GM18861 (cell line): ENCODE measurements around the gene ITCH.
A peak's percentile ranks its signal among the peaks of the same experiment; 100 is the strongest.
"Not testable (repeated sequence)": the region's sequence is repeated elsewhere in the genome, so short reads cannot be mapped to it uniquely, and the experiment has no call there.

ENCODE experiments used
- ATAC-seq: cut with Tn5 transposase; IDR thresholded peaks from one replicate; pipeline ENCODE4 v1.9.1; 2021; ENCODE audit not compliant: unreplicated experiment

Gene ITCH

GRCh38 chr20:34497596-34497995 is 134.5 kb downstream of the ITCH start:
- not testable (repeated sequence) for ATAC-seq

GRCh38 chr20:34500823-34501222 is 137.8 kb downstream of the ITCH start:
- ATAC-seq = no peak

- no peak for ATAC-seq
Observed at GRCh38 chr20:34506480-34506879, 143.4 kb downstream of the ITCH start.

- ATAC-seq = no peak
Observed at GRCh38 chr20:34507702-34508413, 144.8 kb downstream of the ITCH start.

- no peak for ATAC-seq
Observed at GRCh38 chr20:34510575-34510974, 147.5 kb downstream of the ITCH start.

- ATAC-seq = no peak
Observed at GRCh38 chr20:34511891-34512265, 148.8 kb downstream of the ITCH start.

GRCh38 chr20:34512266-34512954 is 149.3 kb downstream of the ITCH start:
- no peak for ATAC-seq

GRCh38 chr20:34512955-34513419 is 149.9 kb downstream of the ITCH start:
- no peak for ATAC-seq

GRCh38 chr20:34514034-34514433 is 151.0 kb downstream of the ITCH start:
- ATAC-seq = not testable (repeated sequence)

GRCh38 chr20:34514897-34515483 is 151.9 kb downstream of the ITCH start:
- ATAC-seq = no peak

GRCh38 chr20:34515484-34516246 is 152.6 kb downstream of the ITCH start:
- peak; percentile 36 for ATAC-seq

GRCh38 chr20:34516247-34517113 is 153.4 kb downstream of the ITCH start, which contains the start of gene DYNLRB1:
Gene DYNLRB1 (plus strand): TSS chr20:34516422. CDS start chr20:34516459, 37 bp downstream.
- ATAC-seq = peak; percentile 63

GRCh38 chr20:34517114-34517505 is 154.0 kb downstream of the ITCH start:
- ATAC-seq = no peak

- ATAC-seq = not testable (repeated sequence)
Observed at GRCh38 chr20:34518863-34519262, 155.8 kb downstream of the ITCH start.

GRCh38 chr20:34519841-34520240 is 156.8 kb downstream of the ITCH start:
- not testable (repeated sequence) for ATAC-seq

GRCh38 chr20:34522969-34523871 is 160.1 kb downstream of the ITCH start:
- no peak for ATAC-seq

- ATAC-seq = no peak
Observed at GRCh38 chr20:34524426-34524825, 161.4 kb downstream of the ITCH start.

- no peak for ATAC-seq
Observed at GRCh38 chr20:34525342-34525708, 162.3 kb downstream of the ITCH start.

- ATAC-seq = no peak
Observed at GRCh38 chr20:34525709-34526416, 162.8 kb downstream of the ITCH start.
